H9 (cell line): ENCODE data around the gene TKFC. TPM values are rescaled to one million over a fixed set of nuclear protein-coding genes. Genes with fewer than 3 reads are reported as not detected.

Experiments
- DNase-seq: peaks from one replicate; pipeline ENCODE4 v3.0.0-alpha.2; 2017
- H2AFZ ChIP-seq: one replicate; pipeline ENCODE4 v1.6.1; 2013; ENCODE audit warnings: mild to moderate bottlenecking, low read length, control low read depth, moderate library complexity
- H2AK5ac ChIP-seq: 2 replicates; pipeline ENCODE4 v1.6.1; 2013; ENCODE audit warnings: low read length, control low read depth, mixed read lengths; ENCODE audit not compliant: insufficient read length
- H2BK120ac ChIP-seq: one replicate; pipeline ENCODE4 v1.6.1; 2013; ENCODE audit warnings: low read depth, mild to moderate bottlenecking, low read length, control low read depth, inconsistent platforms; ENCODE audit not compliant: poor library complexity, severe bottlenecking
- H2BK12ac ChIP-seq: 2 replicates; pipeline ENCODE4 v1.6.1; 2013; ENCODE audit warnings: low read length, control low read depth, mixed read lengths, low read depth; ENCODE audit not compliant: insufficient read length
- H2BK15ac ChIP-seq: 2 replicates; pipeline ENCODE4 v1.6.1; 2013; ENCODE audit warnings: low read depth, low read length, control low read depth
- H2BK20ac ChIP-seq: one replicate; pipeline ENCODE4 v1.6.1; 2013; ENCODE audit warnings: low read depth, mild to moderate bottlenecking, low read length, control low read depth, inconsistent platforms; ENCODE audit not compliant: poor library complexity, severe bottlenecking
- H2BK5ac ChIP-seq: 2 replicates; pipeline ENCODE4 v1.6.1; 2013; ENCODE audit warnings: low read length, control low read depth, mixed read lengths; ENCODE audit not compliant: insufficient read length
- H3K14ac ChIP-seq: 2 replicates; pipeline ENCODE4 v1.6.1; 2013; ENCODE audit warnings: low read length, control low read depth; ENCODE audit not compliant: insufficient read depth
- H3K18ac ChIP-seq: 2 replicates; pipeline ENCODE4 v1.6.1; 2013; ENCODE audit warnings: low read depth, mild to moderate bottlenecking, mixed read lengths, low read length, control low read depth; ENCODE audit not compliant: insufficient read length
- H3K23ac ChIP-seq: 2 replicates; pipeline ENCODE4 v1.6.1; 2013; ENCODE audit warnings: low read length, control low read depth, mixed read lengths, low read depth; ENCODE audit not compliant: insufficient read length
- H3K23me2 ChIP-seq: 2 replicates; pipeline ENCODE4 v1.6.1; 2013; ENCODE audit warnings: low read depth, mild to moderate bottlenecking, mixed read lengths, low read length, control low read depth; ENCODE audit not compliant: insufficient read length, poor library complexity, severe bottlenecking
- H3K27ac ChIP-seq: 2 replicates; pipeline ENCODE4 v1.5.1; 2013; ENCODE audit warnings: low read length, control low read depth, mixed read lengths, low read depth; ENCODE audit not compliant: insufficient read length
- H3K27me3 ChIP-seq: 2 replicates; pipeline ENCODE4 v1.6.1; 2013; ENCODE audit warnings: low read length, control low read depth, inconsistent platforms; ENCODE audit not compliant: insufficient read depth
- H3K4ac ChIP-seq: 2 replicates; pipeline ENCODE4 v1.6.1; 2013; ENCODE audit warnings: low read depth, mild to moderate bottlenecking, control low read depth, inconsistent platforms, low read length, moderate library complexity
- H3K4me1 ChIP-seq: 2 replicates; pipeline ENCODE4 v1.6.1; 2013; ENCODE audit warnings: low read length, control low read depth, inconsistent platforms; ENCODE audit not compliant: insufficient read depth
- H3K4me2 ChIP-seq: 2 replicates; pipeline ENCODE4 v1.6.1; 2013; ENCODE audit warnings: low read length, control low read depth, mixed read lengths; ENCODE audit not compliant: insufficient read length, insufficient read depth
- H3K56ac ChIP-seq: 2 replicates; pipeline ENCODE4 v1.6.1; 2013; ENCODE audit warnings: low read depth, mild to moderate bottlenecking, mixed read lengths, low read length, control low read depth; ENCODE audit not compliant: insufficient read length
- H3K79me1 ChIP-seq: 2 replicates; pipeline ENCODE4 v1.6.1; 2013; ENCODE audit warnings: low read depth, mild to moderate bottlenecking, moderate library complexity, low read length, control low read depth, inconsistent platforms; ENCODE audit not compliant: insufficient read depth, poor library complexity, severe bottlenecking
- H3K79me2 ChIP-seq: 2 replicates; pipeline ENCODE4 v1.6.1; 2013; ENCODE audit warnings: low read length, control low read depth, inconsistent platforms; ENCODE audit not compliant: insufficient read depth
- H3K9ac ChIP-seq: 2 replicates; pipeline ENCODE4 v1.6.1; 2013; ENCODE audit warnings: low read length, control low read depth, mixed read lengths; ENCODE audit not compliant: insufficient read length; ENCODE audit errors: extremely low read depth
- H3K9me3 ChIP-seq: one replicate; pipeline ENCODE4 v1.6.1; 2013; ENCODE audit warnings: low read depth, low read length, inconsistent platforms; ENCODE audit not compliant: control insufficient read depth
- H3T11ph ChIP-seq: one replicate; pipeline ENCODE4 v1.6.1; 2013; ENCODE audit warnings: mild to moderate bottlenecking, low read length, control low read depth, inconsistent platforms
- H4K20me1 ChIP-seq: one replicate; pipeline ENCODE4 v1.6.1; 2013; ENCODE audit not compliant: control insufficient read depth, insufficient read length, insufficient read depth
- H4K5ac ChIP-seq: 2 replicates; pipeline ENCODE4 v1.6.1; 2013; ENCODE audit warnings: low read depth, mild to moderate bottlenecking, mixed read lengths, low read length, control low read depth; ENCODE audit not compliant: insufficient read length
- H4K8ac ChIP-seq: replicated peaks from 2 replicates; pipeline ENCODE4 v1.6.1; 2013; ENCODE audit warnings: low read length, control low read depth, mixed read lengths, low read depth; ENCODE audit not compliant: insufficient read length
- H4K91ac ChIP-seq: 2 replicates; pipeline ENCODE4 v1.6.1; 2013; ENCODE audit warnings: low read depth, mild to moderate bottlenecking, moderate library complexity, mixed read lengths, low read length, control low read depth; ENCODE audit not compliant: insufficient read length
- H3K27ac Mint-ChIP-seq, 3 experiments: 2 replicates in 2 of 3; 3 replicates in 1 of 3; pipeline ENCODE4 v1.8.0; 2020 to 2021; ENCODE audit warnings: mixed read lengths in 3 of 3, mild to moderate bottlenecking in 1 of 3, moderate library complexity in 1 of 3
- H3K27me3 Mint-ChIP-seq: 2 replicates; pipeline ENCODE4 v1.8.0; 2021; ENCODE audit warnings: low read depth, mild to moderate bottlenecking, moderate library complexity, mixed read lengths
- H3K36me3 Mint-ChIP-seq, 3 experiments: 2 replicates in 2 of 3; 3 replicates in 1 of 3; pipeline ENCODE4 v1.8.0; 2020 to 2021; ENCODE audit warnings: low read depth in 3 of 3, mixed read lengths in 3 of 3; ENCODE audit not compliant: insufficient read depth in 1 of 3
- H3K4me1 Mint-ChIP-seq, 2 experiments: 2 replicates each; pipeline ENCODE4 v1.8.0; 2020; ENCODE audit warnings: mixed read lengths in 2 of 2
- H3K4me3 Mint-ChIP-seq, 2 experiments: 2 replicates in 1 of 2; 3 replicates in 1 of 2; pipeline ENCODE4 v1.8.0; 2020 to 2021; ENCODE audit warnings: mild to moderate bottlenecking in 2 of 2, mixed read lengths in 2 of 2, moderate library complexity in 1 of 2
- H3K9me3 Mint-ChIP-seq, 2 experiments: 2 replicates in 1 of 2; 3 replicates in 1 of 2; pipeline ENCODE4 v1.8.0; 2020; ENCODE audit warnings: mild to moderate bottlenecking in 2 of 2, mixed read lengths in 2 of 2, moderate library complexity in 1 of 2
- CTCF ChIP-seq: fragments of 200-600 bp; sonication (generic); conservative IDR thresholded peaks from 3 replicates; pipeline ENCODE4 v1.8.0; 2021; ENCODE audit warnings: antibody characterized with exemption, mild to moderate bottlenecking
- WGBS: extraction: QIAGEN DNeasy Blood & Tissue Kit; methylation state at CpG from one replicate; pipeline ENCODE4 v1.1.7; 2013; ENCODE audit warnings: missing lambda C conversion rate, low lambda C conversion rate, mixed read lengths; ENCODE audit not compliant: insufficient read length; ENCODE audit errors: extremely low coverage; 5-methylcytosine and 5-hydroxymethylcytosine counted together
- total RNA-seq: library from RNA; stranded (reverse); gene quantifications from 2 replicates; pipeline ENCODE4 v1.2.1, GENCODE V29; 2021

Gene TKFC
- total RNA-seq, 1 experiment from 2014 or later: 59.0 TPM

GRCh38 chr11:61334434-61335354, 1.7 kb downstream of the TKFC start:
- Mint-ChIP-seq H3K4me3 (peak overlapping the region; percentile 95 to 98), H3K4me1 (peaks cover 39 to 45% of the 10 kb centered on the region in 2 experiments), H3K9me3 (no peaks in the 10 kb centered on the region; a peak in 1 of 5 replicates), H3K36me3 (peaks cover 11 to 35% (median 30%) of the 10 kb centered on the region in 3 experiments; a peak in 6 of 7 replicates), H3K27ac (peak overlapping the region; percentile 87 to 99 (median 91); a peak in 6 of 7 replicates), H3K27me3 (no peaks in the 10 kb centered on the region)
- no peak overlapping the region for H3K18ac ChIP-seq
- peaks cover 13% of the 10 kb centered on the region for H3K23me2 ChIP-seq
- H3K4me2 ChIP-seq: no peak overlapping the region
- no peak overlapping the region for H3K23ac ChIP-seq
- no peak overlapping the region for H3K4ac ChIP-seq
- H2BK5ac ChIP-seq: no peak overlapping the region
- no peak overlapping the region for H2BK120ac ChIP-seq
- no peaks in the 10 kb centered on the region for H3K27me3 ChIP-seq
- H3K9ac ChIP-seq: peak overlapping the region; percentile 42
- WGBS: no CpG with 5 or more reads among the region's 16 CpGs
- H2BK12ac ChIP-seq: no peak overlapping the region
- no peaks in the 10 kb centered on the region for H3K79me1 ChIP-seq
- H3K27ac ChIP-seq: no peak overlapping the region
- H4K20me1 ChIP-seq: no peaks in the 10 kb centered on the region
- no peak overlapping the region for H2BK20ac ChIP-seq
- no peak overlapping the region for H2AK5ac ChIP-seq
- H4K91ac ChIP-seq: no peak overlapping the region
- no peak overlapping the region for H4K5ac ChIP-seq
- H3K9me3 ChIP-seq: no peaks in the 10 kb centered on the region
- H3K56ac ChIP-seq: no peak overlapping the region
- H2BK15ac ChIP-seq: no peak overlapping the region
- DNase-seq: no peak
- H3T11ph ChIP-seq: no peak overlapping the region
- H3K4me1 ChIP-seq: peaks cover 5% of the 10 kb centered on the region
- no peak overlapping the region for H2AFZ ChIP-seq
- peaks cover 18% of the 10 kb centered on the region for H3K79me2 ChIP-seq
- no peak for TF ChIP-seq CTCF
- H4K8ac ChIP-seq: no peak overlapping the region
- H3K14ac ChIP-seq: no peak overlapping the region
